ENCODE data around the gene FNDC10. TPM values are rescaled to one million over a fixed set of nuclear protein-coding genes. Genes with fewer than 3 reads are reported as not detected.

Gene FNDC10
- total RNA-seq, 1 experiment from 2014 or later = 30.4 TPM

- no peak overlapping the region for H3K27ac Mint-ChIP-seq
- H3K4me1 Mint-ChIP-seq = no peaks in the 10 kb centered on the region
Measured at GRCh38 chr1:1550087-1550486, 49.8 kb downstream of the FNDC10 start.

More at GRCh38 chr1:1550087-1550486, 49.8 kb downstream of the FNDC10 start:
- POLR2A ChIA-PET = no interaction called here
- Mint-ChIP-seq H3K9me3 (no peaks in the 10 kb centered on the region), H3K27me3 (ENCODE audit: low read depth) (no peaks in the 10 kb centered on the region; the same call in 1 of the 2 replicates), H3K36me3 (peaks cover 1% of the 10 kb centered on the region), H3K4me3 (no peak overlapping the region)
- TF ChIP-seq GABPB1 (CRISPR knock-in tag; IDR thresholded peaks at IDR 0.05) (no peak), MAX (CRISPR knock-in tag; IDR thresholded peaks at IDR 0.05) (no peak), ZNF317 (CRISPR knock-in tag; IDR thresholded peaks at IDR 0.05; ENCODE audit: borderline replicate concordance, low read depth) (no peak), ZNF425 (CRISPR knock-in tag; conservative IDR thresholded peaks at IDR 0.05) (no peak), KAT7 (CRISPR knock-in tag; IDR thresholded peaks at IDR 0.05; ENCODE audit: borderline replicate concordance) (no peak), FOXP4 (CRISPR knock-in tag; IDR thresholded peaks at IDR 0.05) (no peak), TCF7 (CRISPR knock-in tag; IDR thresholded peaks at IDR 0.05; ENCODE audit: low read depth) (no peak), FOXP1 (CRISPR knock-in tag; IDR thresholded peaks at IDR 0.05; ENCODE audit: borderline replicate concordance) (no peak), ETV6 (CRISPR knock-in tag; IDR thresholded peaks at IDR 0.05) (no peak), MXD4 (CRISPR knock-in tag; IDR thresholded peaks at IDR 0.05; ENCODE audit: borderline replicate concordance) (no peak), ZNF121 (CRISPR knock-in tag; IDR thresholded peaks at IDR 0.05) (no peak), HMGXB4 (CRISPR knock-in tag; IDR thresholded peaks at IDR 0.05) (no peak), RORB (CRISPR knock-in tag; IDR thresholded peaks at IDR 0.05) (no peak), IRF2 (CRISPR knock-in tag; IDR thresholded peaks at IDR 0.05; ENCODE audit: borderline replicate concordance, low read depth) (no peak), ZSCAN18 (CRISPR knock-in tag; IDR thresholded peaks at IDR 0.05) (no peak), PRDM15 (CRISPR knock-in tag; IDR thresholded peaks at IDR 0.05) (no peak)
- DNase-seq (ENCODE audit: low spot score) (no peak), ATAC-seq (no peak)
- CTCF ChIA-PET = no interaction called here

All from WTC11 (cell line).